H1 (cell line): Measurements from ENCODE around the gene CBFB. TPM values are rescaled to one million over a fixed set of nuclear protein-coding genes. Genes with fewer than 3 reads are reported as not detected.

Experiments used
- CTBP2 ChIP-seq: IDR thresholded peaks from 2 replicates; pipeline ENCODE4 v1.7.0; 2011; ENCODE audit warnings: borderline replicate concordance, mild to moderate bottlenecking, moderate library complexity, mixed read lengths, low read length; ENCODE audit not compliant: insufficient read depth, insufficient read length
- NRF1 ChIP-seq: IDR thresholded peaks from 2 replicates; pipeline ENCODE4 v1.6.1; 2011; ENCODE audit warnings: mild to moderate bottlenecking, low read depth, low read length, improper control_type of control experiment
- RFX5 ChIP-seq: IDR thresholded peaks from 2 replicates; pipeline ENCODE4 v1.6.1; 2011; ENCODE audit warnings: low read depth, low read length, improper control_type of control experiment, borderline replicate concordance
- SAP30 ChIP-seq: fragments of 300-600 bp; sonication (generic); IDR thresholded peaks from 2 replicates; pipeline ENCODE4 v1.7.1; 2012; ENCODE audit warnings: low read length, moderate library complexity, mild to moderate bottlenecking, inconsistent platforms; ENCODE audit not compliant: insufficient read depth, insufficient replicate concordance
- SP2 ChIP-seq: IDR thresholded peaks from 2 replicates; pipeline ENCODE4 v1.6.1; 2012; ENCODE audit warnings: mild to moderate bottlenecking, low read length, inconsistent platforms
- polyA plus RNA-seq, 7 experiments: library from polyadenylated mRNA; depleted of rRNA in 3 of 7; stranded (reverse) in 5 of 7; unstranded in 2 of 7; fragments of >200 nt in 5 of 7; fragments of 200-250 nt in 2 of 7; gene quantifications; 1 replicate in 5 of 7; 2 replicates in 1 of 7; 4 replicates in 1 of 7; pipeline versions ENCODE4 v1.2.1 to v1.2.3, GENCODE V29; 2011 to 2013; ENCODE audit warnings: missing spikeins in 2 of 7, mixed read lengths in 2 of 7
- total RNA-seq: library from RNA; stranded (reverse); fragmentation: NEBNext Ultra II Directional; extraction: Animal tissue kit (Norgen Biotek cat#: 25700); gene quantifications from 2 replicates; pipeline ENCODE4 v1.2.1, GENCODE V29; 2021

Gene CBFB
- total and polyA plus RNA-seq, 2 of the 8 experiments (the other 6 are each of a cell fraction or from before 2014, with no cell fraction given): 11.5 to 31.6 TPM

- TF ChIP-seq SAP30 (no peak), NRF1 (no peak), CTBP2 (no peak), SP2 (no peak), RFX5 (no peak)
These were observed 58.3 kb downstream of the CBFB start (continued) for GRCh38 chr16:67087291-67087690.
